ENCODE results near the gene NUDT3.

The NUDT3 gene

DNA sequence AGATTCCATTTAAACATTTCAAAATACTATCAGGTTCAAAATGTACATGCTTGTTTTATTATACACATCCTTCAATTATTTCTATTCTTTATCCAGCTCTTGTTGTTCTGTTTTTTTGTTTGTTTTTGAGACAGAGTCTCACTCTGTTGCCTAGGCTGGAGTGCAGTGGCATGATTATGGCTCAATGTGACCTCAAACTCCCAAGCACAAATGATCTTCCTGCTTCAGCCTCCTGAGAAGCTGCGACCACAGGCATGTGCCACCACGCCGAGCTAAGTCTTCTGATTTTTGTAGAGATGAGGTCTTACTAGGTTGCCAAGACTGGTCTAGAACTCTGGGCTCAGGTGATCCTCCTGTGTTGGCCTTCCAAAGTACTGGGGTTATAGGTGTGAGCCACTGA is 99.5 kb downstream of the NUDT3 start:
- Histone ChIP-seq H3K4me3 (ENCODE audit: low read depth, low read length) (no peak overlapping the region), H3K79me2 (peaks cover 4% of the 10 kb centered on the region), H3K27ac (no peak overlapping the region), H3K4me1 (no peaks in the 10 kb centered on the region), H2AFZ (no peak overlapping the region), H3K9me3 (ENCODE audit: control insufficient read depth, low read length) (no peaks in the 10 kb centered on the region), H3K9ac (no peak overlapping the region), H3K4me2 (ENCODE audit: low read length) (no peak overlapping the region), H3K36me3 (ENCODE audit: control insufficient read depth, insufficient read depth, low read length) (no peaks in the 10 kb centered on the region), H3K27me3 (ENCODE audit: control insufficient read depth, insufficient read depth, low read length) (no peaks in the 10 kb centered on the region)
- TF ChIP-seq, protein P1, sequence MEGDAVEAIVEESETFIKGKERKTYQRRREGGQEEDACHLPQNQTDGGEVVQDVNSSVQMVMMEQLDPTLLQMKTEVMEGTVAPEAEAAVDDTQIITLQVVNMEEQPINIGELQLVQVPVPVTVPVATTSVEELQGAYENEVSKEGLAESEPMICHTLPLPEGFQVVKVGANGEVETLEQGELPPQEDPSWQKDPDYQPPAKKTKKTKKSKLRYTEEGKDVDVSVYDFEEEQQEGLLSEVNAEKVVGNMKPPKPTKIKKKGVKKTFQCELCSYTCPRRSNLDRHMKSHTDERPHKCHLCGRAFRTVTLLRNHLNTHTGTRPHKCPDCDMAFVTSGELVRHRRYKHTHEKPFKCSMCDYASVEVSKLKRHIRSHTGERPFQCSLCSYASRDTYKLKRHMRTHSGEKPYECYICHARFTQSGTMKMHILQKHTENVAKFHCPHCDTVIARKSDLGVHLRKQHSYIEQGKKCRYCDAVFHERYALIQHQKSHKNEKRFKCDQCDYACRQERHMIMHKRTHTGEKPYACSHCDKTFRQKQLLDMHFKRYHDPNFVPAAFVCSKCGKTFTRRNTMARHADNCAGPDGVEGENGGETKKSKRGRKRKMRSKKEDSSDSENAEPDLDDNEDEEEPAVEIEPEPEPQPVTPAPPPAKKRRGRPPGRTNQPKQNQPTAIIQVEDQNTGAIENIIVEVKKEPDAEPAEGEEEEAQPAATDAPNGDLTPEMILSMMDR (IDR thresholded peaks at IDR 0.05): no peak

DNA sequence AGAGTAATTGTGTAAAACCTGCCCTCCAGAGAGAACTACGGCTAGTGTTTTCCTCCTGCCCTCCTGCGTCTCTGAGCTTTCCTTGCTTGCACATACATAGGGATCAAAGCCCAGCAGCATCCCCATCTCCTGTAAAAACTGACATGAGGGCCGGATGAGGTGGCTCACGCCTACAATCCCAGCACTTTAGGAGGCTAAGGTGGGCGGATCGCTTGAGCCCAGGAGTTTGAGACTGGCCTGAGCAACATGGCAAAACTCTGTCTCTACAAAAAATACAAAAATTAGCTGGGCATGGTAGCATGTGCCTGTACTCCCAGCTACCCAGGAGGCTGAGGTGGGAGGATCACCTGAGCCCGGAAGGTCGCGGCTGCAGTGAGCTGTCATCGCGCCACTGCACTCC is 103.3 kb downstream of the NUDT3 start:
- Histone ChIP-seq H3K4me2 (ENCODE audit: low read length) (no peak overlapping the region), H3K79me2 (no peaks in the 10 kb centered on the region), H3K9me3 (ENCODE audit: control insufficient read depth, low read length) (no peaks in the 10 kb centered on the region), H2AFZ (no peak overlapping the region), H3K36me3 (ENCODE audit: control insufficient read depth, insufficient read depth, low read length) (no peaks in the 10 kb centered on the region), H3K27me3 (ENCODE audit: control insufficient read depth, insufficient read depth, low read length) (no peaks in the 10 kb centered on the region), H3K4me3 (ENCODE audit: low read depth, low read length) (no peak overlapping the region), H3K27ac (no peak overlapping the region), H3K9ac (no peak overlapping the region), H3K4me1 (no peaks in the 10 kb centered on the region)
- TF ChIP-seq, protein P1 (IDR thresholded peaks at IDR 0.05): no peak

DNA sequence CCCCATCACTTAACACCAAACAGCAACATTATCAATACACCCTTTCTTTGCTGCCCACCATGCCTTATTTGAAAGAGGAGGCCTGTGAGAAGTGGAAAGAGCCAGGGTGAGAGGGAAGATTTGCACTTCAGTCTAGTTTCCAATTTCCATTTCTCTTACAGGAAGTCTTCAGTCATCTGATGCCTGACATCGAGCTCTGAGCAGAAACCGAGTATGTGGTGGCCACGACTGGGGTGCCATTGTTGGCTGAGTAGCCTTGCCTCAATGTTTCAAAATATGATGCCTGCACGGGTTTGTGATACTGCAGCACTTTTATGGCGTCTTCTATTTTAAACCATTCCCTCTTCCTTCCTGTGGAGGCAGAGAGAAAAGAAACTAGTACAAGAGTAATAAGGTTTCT is 103.9 kb downstream of the NUDT3 start:
- H3K27me3 ChIP-seq (ENCODE audit: control insufficient read depth, insufficient read depth, low read length): no peaks in the 10 kb centered on the region
- H3K27ac ChIP-seq: no peak overlapping the region
- no peaks in the 10 kb centered on the region for H3K79me2 ChIP-seq
- no peaks in the 10 kb centered on the region for H3K4me1 ChIP-seq
- TF ChIP-seq, protein P1 (IDR thresholded peaks at IDR 0.05): no peak
- H3K4me3 ChIP-seq (ENCODE audit: low read depth, low read length): no peak overlapping the region
- H3K9ac ChIP-seq: no peak overlapping the region
- no peak overlapping the region for H2AFZ ChIP-seq
- no peak overlapping the region for H3K4me2 ChIP-seq (ENCODE audit: low read length)
- H3K36me3 ChIP-seq (ENCODE audit: control insufficient read depth, insufficient read depth, low read length): no peaks in the 10 kb centered on the region
- no peaks in the 10 kb centered on the region for H3K9me3 ChIP-seq (ENCODE audit: control insufficient read depth, low read length)

DNA sequence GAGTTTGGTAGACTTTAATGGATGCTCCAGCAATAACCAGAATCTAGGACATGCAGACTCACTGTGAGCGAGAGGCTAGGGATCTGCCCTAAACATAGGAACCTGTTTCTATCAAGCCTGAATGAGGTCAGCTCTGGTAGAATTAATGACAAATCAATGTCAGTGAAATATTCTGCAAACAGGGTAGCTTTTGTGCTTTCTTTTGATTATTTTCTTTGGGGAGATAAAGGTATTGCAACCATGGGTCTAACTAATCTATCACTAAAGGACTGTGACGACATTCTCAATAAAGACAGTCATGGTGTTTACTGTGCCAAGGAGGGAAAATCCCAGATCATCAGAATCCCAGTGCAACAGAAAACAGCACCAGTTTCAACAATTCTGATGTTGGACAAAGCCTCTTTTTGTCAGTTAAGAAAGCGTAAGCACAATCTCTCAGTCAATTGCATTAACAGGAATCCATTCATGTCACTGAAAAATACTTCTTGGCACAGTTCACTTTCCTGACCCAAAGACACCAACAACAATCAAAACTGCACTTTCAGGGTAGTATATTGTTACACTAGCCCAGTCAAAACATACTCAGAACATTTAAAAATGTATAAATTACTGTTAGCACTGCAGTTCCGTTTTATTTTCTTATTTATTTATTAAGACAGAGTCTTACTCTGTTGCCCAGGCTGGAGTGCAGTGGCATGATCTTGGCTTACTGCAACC is 106.9 kb downstream of the NUDT3 start:
- H3K27ac ChIP-seq: no peak overlapping the region
- no peaks in the 10 kb centered on the region for H3K9me3 ChIP-seq (ENCODE audit: control insufficient read depth, low read length)
- no peaks in the 10 kb centered on the region for H3K4me1 ChIP-seq
- H3K36me3 ChIP-seq (ENCODE audit: control insufficient read depth, insufficient read depth, low read length): no peaks in the 10 kb centered on the region
- H3K79me2 ChIP-seq: no peaks in the 10 kb centered on the region
- no peaks in the 10 kb centered on the region for H3K27me3 ChIP-seq (ENCODE audit: control insufficient read depth, insufficient read depth, low read length)
- no peak overlapping the region for H3K4me2 ChIP-seq (ENCODE audit: low read length)
- H2AFZ ChIP-seq: no peak overlapping the region
- TF ChIP-seq, protein P1 (IDR thresholded peaks at IDR 0.05): no peak
- no peak overlapping the region for H3K4me3 ChIP-seq (ENCODE audit: low read depth, low read length)
- H3K9ac ChIP-seq: no peak overlapping the region
